ENCODE data around the gene ERC2.
A peak's percentile ranks its signal among the peaks of the same experiment; 100 is the strongest.

ERC2 gene

GRCh38 chr3:55749036-55749435 is 719.2 kb downstream of the ERC2 start:
- Histone ChIP-seq H3K9ac (no peak overlapping the region), H3K9me3 (ENCODE audit: control insufficient read depth, low read length) (no peaks in the 10 kb centered on the region), H3K79me2 (no peaks in the 10 kb centered on the region), H2AFZ (no peak overlapping the region), H3K4me1 (no peaks in the 10 kb centered on the region), H3K27me3 (ENCODE audit: control insufficient read depth, insufficient read depth, low read length) (no peaks in the 10 kb centered on the region), H3K4me2 (ENCODE audit: low read length) (no peak overlapping the region), H3K4me3 (ENCODE audit: low read depth, low read length) (no peak overlapping the region), H3K36me3 (ENCODE audit: control insufficient read depth, insufficient read depth, low read length) (no peaks in the 10 kb centered on the region), H3K27ac (no peak overlapping the region)
- TF ChIP-seq CTCF (IDR thresholded peaks at IDR 0.05), result no peak

- H3K4me2 ChIP-seq (ENCODE audit: low read length), result no peak overlapping the region
- H3K27ac ChIP-seq, result no peak overlapping the region
- H3K79me2 ChIP-seq, result no peaks in the 10 kb centered on the region
- H3K9ac ChIP-seq, result no peak overlapping the region
- TF ChIP-seq CTCF (IDR thresholded peaks at IDR 0.05), result peak; percentile 29
- H3K36me3 ChIP-seq (ENCODE audit: control insufficient read depth, insufficient read depth, low read length), result no peaks in the 10 kb centered on the region
- H3K4me3 ChIP-seq (ENCODE audit: low read depth, low read length), result no peak overlapping the region
- no peaks in the 10 kb centered on the region for H3K27me3 ChIP-seq (ENCODE audit: control insufficient read depth, insufficient read depth, low read length)
- H3K4me1 ChIP-seq, result no peaks in the 10 kb centered on the region
- H3K9me3 ChIP-seq (ENCODE audit: control insufficient read depth, low read length), result no peaks in the 10 kb centered on the region
- H2AFZ ChIP-seq, result no peak overlapping the region
Measured at GRCh38 chr3:55746808-55747413, 721.4 kb downstream of the ERC2 start.

DNA sequence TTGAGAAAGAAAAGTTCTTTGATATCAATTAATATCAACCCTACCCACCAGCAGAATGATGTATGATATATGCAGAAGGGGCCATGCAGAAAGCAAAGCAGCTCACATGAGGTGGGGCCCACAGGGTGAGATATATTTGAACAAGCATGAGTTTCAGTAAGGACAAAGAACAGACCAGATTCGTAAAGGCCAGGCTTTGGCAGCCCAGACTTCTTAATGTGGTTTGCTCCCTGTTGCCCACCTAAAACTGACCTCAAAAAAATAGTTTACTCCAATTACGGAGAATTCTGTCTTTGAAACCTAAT is 725.5 kb downstream of the ERC2 start:
- H3K79me2 ChIP-seq, result no peaks in the 10 kb centered on the region
- no peaks in the 10 kb centered on the region for H3K9me3 ChIP-seq (ENCODE audit: control insufficient read depth, low read length)
- H3K27ac ChIP-seq, result no peak overlapping the region
- no peak overlapping the region for H3K4me3 ChIP-seq (ENCODE audit: low read depth, low read length)
- no peaks in the 10 kb centered on the region for H3K27me3 ChIP-seq (ENCODE audit: control insufficient read depth, insufficient read depth, low read length)
- H3K36me3 ChIP-seq (ENCODE audit: control insufficient read depth, insufficient read depth, low read length), result no peaks in the 10 kb centered on the region
- TF ChIP-seq CTCF (IDR thresholded peaks at IDR 0.05), result no peak
- H3K9ac ChIP-seq, result no peak overlapping the region
- no peak overlapping the region for H2AFZ ChIP-seq
- no peaks in the 10 kb centered on the region for H3K4me1 ChIP-seq
- H3K4me2 ChIP-seq (ENCODE audit: low read length), result no peak overlapping the region

DNA sequence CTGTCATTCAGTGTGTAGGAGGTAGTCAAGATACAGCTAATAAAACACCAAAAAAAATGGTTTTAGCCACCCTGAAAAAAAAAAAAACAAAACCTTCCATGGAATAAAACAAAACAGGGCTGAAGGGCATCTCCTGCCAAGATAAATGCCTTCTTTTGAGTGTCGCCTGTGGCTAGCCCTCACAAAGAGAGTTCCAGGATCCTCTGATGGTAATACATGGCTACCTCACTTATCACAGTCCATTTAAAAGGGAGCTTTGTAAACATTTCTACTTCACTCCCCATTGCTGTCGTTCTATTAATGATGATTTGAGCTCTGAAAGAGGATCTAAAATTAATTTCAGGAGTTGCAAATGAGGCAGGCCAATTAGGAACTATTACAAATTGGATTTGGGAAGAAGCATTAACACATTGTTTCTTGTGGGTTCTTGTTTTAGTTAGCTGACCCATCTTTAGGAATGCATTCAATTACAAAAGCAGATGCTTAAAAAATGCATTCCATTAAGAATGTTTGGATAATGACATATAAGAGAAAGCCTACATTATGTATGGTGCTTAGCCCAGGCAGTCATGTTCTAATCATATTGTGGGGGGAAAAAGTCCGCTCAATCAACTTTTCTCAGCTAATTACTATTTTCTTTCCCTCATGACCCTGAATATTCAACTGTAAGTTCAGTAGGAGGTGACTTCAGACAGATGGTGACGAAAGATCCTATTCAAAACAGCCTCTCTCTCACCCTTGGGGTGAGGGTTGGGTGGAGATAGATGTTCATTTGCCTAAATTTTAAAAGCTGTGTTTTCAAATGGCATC is 726.0 kb downstream of the ERC2 start:
- TF ChIP-seq CTCF (IDR thresholded peaks at IDR 0.05), result no peak
- no peak overlapping the region for H3K27ac ChIP-seq
- no peaks in the 10 kb centered on the region for H3K79me2 ChIP-seq
- H3K27me3 ChIP-seq (ENCODE audit: control insufficient read depth, insufficient read depth, low read length), result no peaks in the 10 kb centered on the region
- H3K4me2 ChIP-seq (ENCODE audit: low read length), result no peak overlapping the region
- H3K4me1 ChIP-seq, result no peaks in the 10 kb centered on the region
- H2AFZ ChIP-seq, result no peak overlapping the region
- no peaks in the 10 kb centered on the region for H3K36me3 ChIP-seq (ENCODE audit: control insufficient read depth, insufficient read depth, low read length)
- H3K9me3 ChIP-seq (ENCODE audit: control insufficient read depth, low read length), result no peaks in the 10 kb centered on the region
- no peak overlapping the region for H3K9ac ChIP-seq
- no peak overlapping the region for H3K4me3 ChIP-seq (ENCODE audit: low read depth, low read length)

GRCh38 chr3:55737186-55737585 is 731.1 kb downstream of the ERC2 start:
- no peak overlapping the region for H3K9ac ChIP-seq
- H3K4me1 ChIP-seq, result no peaks in the 10 kb centered on the region
- no peaks in the 10 kb centered on the region for H3K79me2 ChIP-seq
- no peak for TF ChIP-seq CTCF (IDR thresholded peaks at IDR 0.05)
- no peak overlapping the region for H2AFZ ChIP-seq
- no peak overlapping the region for H3K4me3 ChIP-seq (ENCODE audit: low read depth, low read length)
- no peak overlapping the region for H3K27ac ChIP-seq
- H3K36me3 ChIP-seq (ENCODE audit: control insufficient read depth, insufficient read depth, low read length), result no peaks in the 10 kb centered on the region
- no peaks in the 10 kb centered on the region for H3K9me3 ChIP-seq (ENCODE audit: control insufficient read depth, low read length)
- no peak overlapping the region for H3K4me2 ChIP-seq (ENCODE audit: low read length)
- H3K27me3 ChIP-seq (ENCODE audit: control insufficient read depth, insufficient read depth, low read length), result no peaks in the 10 kb centered on the region
